ENCODE data around the gene SIM2.

- TF ChIP-seq, protein P1, sequence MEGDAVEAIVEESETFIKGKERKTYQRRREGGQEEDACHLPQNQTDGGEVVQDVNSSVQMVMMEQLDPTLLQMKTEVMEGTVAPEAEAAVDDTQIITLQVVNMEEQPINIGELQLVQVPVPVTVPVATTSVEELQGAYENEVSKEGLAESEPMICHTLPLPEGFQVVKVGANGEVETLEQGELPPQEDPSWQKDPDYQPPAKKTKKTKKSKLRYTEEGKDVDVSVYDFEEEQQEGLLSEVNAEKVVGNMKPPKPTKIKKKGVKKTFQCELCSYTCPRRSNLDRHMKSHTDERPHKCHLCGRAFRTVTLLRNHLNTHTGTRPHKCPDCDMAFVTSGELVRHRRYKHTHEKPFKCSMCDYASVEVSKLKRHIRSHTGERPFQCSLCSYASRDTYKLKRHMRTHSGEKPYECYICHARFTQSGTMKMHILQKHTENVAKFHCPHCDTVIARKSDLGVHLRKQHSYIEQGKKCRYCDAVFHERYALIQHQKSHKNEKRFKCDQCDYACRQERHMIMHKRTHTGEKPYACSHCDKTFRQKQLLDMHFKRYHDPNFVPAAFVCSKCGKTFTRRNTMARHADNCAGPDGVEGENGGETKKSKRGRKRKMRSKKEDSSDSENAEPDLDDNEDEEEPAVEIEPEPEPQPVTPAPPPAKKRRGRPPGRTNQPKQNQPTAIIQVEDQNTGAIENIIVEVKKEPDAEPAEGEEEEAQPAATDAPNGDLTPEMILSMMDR (IDR thresholded peaks at IDR 0.05) = no peak
- no peak for TF ChIP-seq EP300 (IDR thresholded peaks at IDR 0.05)
- no peak for TF ChIP-seq POLR2A (IDR thresholded peaks at IDR 0.05)
Measured at GRCh38 chr21:36730291-36731281, 31.7 kb downstream of the SIM2 start.

Data from suprapubic skin (tissue), 3 donors.